Stimulated activated CD4-positive, alpha-beta T cell treated with anti-CD3 and anti-CD28 coated beads, Interleukin-4, amount 100 ng/mL, for 48 hours (primary cell): ENCODE data around the gene UMODL1.

Experiments
- DNase-seq, 2 donors: peaks; one replicate each; pipeline ENCODE4 v3.0.0-alpha.2; 2020; ENCODE audit warnings: low read depth in 2 of 2

UMODL1 gene

DNA sequence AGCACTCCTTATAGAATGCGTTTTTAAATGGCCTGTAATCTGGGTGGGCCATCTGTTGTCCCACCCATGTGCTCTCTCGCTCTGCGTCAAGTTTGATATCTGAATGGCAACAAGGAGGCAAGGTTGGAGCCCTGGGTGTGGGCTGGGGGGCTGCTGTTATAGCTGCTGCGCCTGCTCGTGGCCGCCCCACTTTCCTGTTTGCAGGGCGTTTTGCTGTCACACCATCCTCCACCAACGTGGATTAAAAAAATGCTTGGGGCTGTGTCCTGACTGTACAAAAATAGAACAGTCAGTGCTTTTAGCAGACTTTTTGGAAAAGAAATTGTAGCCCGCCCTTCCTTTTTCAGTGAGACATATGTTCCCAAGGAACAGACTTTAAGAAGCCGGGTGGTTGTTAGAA lies 25.4 kb downstream of the UMODL1 start:
- DNase-seq: no peak

DNA sequence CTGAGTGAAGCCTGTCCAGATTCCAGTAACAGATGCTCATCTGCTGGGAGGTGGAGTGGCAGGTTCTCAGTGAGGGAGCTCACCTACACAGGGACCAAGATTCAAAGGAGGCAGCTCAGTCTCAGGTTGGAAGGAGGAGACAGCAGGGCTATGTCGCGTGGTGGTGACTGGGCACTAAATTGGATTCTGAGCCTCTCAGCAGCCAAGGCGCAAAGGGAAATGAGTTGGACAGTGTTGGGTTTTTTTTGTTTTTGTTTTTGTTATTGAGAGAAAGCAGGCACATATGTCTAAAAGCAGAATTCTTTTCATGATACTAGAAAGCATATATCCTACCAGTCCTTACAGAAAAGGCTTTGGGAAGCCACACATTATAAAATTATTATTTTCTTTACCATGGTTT lies 26.2 kb downstream of the UMODL1 start:
- no peak for DNase-seq

DNA sequence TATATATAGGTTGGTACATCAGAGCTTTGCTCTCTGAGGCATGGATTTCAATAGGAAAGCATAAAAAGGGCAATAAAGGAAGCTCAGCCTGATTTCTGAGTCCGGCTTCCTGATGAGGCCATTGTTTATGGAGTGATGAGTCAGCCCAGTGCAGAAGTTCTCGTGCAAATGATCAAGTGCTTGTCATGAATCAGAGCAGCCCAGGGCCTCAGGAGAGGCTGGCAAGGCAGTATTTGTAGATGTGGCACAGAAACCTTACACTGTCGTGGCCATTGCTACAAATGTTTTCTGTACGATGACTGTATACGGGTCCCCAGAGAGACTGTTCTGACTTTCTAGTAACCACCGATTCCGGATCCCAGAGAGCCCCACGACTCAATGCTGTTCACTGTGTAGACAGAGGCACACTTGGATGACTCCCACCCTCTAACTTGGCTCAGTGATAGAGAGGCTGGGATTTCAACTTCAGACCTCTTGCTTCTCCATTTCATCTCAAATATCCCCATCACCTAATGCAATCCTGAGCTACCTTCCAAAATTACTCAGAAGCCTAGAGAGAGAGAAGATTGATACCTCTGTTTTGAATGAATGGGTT lies 26.8 kb downstream of the UMODL1 start:
- DNase-seq: no peak

DNA sequence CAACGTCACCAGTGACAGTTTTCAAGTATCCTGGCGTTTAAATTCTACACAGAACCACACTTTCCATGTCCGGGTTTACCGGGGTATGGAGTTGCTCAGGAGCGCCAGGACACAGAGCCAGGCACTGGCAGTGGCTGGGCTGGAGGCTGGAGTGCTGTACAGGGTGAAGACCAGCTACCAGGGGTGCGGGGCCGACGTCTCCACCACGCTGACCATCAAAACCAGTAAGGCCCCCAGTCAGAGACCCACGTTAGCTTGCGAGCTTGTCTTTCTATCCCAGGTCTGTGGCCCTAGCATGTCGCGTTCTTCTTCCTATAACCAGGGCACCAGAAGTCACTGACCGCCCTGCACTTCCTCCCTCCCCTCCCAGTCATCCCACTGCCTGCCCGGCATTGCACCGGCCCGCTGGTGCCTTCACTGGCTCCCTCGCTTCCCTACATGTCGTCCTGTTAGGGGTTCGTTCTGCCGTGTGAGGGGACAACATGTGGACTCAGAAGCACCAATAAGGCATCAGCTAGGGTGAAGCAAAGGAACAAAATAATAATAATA lies 27.9 kb downstream of the UMODL1 start:
- DNase-seq: no peak

DNA sequence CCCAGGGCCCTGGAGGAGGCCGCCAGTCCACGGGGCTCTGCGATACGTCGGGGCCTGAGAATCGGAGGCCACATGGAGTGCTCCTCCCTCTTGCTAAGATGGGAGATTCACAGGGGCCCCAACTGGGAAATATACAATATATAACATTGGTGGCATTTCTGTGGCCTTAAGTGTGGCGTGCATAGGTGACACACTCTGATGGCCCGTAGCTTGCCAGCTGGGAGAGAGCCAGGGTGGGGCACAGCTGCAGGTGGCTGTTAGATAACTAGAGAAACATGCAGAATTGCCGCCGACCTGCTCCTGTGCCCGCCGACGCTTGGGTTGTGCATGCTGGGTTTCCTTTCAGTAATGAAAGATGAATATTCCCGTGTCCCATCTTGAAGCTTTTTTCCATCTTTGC lies 30.1 kb downstream of the UMODL1 start:
- no peak for DNase-seq

DNA sequence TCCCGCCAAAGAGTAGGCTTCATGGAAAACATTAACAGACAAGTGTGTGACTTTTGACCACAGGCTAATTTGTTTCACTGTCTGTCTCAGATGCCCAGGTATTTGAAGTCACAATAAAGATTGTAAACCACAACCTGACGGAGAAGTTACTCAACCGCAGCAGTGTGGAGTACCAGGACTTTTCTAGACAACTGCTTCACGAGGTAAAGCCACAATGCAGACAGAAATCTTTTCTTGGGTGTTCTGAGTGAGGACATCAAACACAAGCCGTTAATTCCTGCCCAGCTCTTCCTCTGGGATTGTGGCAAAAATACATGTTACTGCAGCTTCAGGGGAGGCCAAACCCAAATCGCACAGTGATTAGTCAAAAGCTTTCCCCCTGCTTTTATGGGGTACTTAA lies 31.0 kb downstream of the UMODL1 start:
- DNase-seq: no peak

DNA sequence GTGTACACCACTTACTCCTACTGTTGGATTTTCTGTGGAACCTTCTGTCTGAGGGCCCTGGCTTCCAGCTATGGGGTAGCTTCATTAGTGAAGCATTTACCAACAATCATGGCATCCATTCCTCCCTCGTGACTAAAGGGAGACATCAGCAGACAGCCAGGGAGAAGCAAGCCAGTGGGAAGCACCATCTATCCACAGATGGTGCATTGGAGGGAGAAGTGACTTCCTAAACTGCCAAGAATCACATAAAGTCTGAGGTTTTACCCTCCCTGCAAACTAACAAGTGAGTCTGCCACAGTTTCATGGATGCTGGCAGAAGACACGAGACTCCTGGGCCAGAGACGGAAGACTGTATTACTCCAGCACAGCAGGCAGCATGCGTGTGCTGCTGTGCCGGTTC lies 31.4 kb downstream of the UMODL1 start:
- no peak for DNase-seq

DNA sequence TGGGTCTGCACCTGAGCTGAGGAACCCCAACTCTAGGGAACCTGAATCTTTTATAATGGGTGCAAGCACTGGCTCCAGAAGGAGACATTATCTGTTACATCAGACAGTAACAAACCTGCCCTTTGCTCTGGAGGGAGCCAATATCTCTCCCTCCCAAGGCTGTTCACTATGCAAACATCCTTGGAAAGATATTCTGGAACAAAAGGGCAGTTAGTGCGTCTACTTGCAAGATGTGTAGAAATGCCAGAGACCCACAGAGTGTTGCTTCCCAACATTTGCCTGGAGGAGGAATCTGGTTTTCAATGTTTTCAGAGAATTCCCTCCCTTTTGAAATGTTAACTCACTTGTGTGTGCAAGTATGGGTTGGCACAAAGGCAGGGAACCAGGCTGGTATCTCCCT lies 31.9 kb downstream of the UMODL1 start:
- no peak for DNase-seq

DNA sequence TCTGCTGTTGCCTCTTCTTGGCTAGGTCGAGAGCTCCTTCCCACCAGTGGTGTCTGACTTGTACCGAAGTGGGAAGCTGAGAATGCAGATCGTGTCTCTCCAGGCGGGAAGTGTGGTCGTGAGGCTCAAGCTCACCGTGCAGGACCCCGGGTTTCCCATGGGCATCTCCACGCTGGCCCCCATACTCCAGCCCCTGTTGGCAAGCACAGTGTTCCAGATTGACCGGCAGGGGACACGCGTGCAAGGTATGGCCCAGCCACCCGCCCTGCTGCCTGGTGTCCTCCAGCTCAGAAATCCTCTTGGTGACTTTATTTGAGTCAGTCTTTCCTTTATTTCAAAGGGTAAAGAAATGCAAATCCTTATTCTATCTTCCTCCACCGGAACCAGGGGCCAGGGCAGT lies 32.7 kb downstream of the UMODL1 start:
- no peak for DNase-seq

DNA sequence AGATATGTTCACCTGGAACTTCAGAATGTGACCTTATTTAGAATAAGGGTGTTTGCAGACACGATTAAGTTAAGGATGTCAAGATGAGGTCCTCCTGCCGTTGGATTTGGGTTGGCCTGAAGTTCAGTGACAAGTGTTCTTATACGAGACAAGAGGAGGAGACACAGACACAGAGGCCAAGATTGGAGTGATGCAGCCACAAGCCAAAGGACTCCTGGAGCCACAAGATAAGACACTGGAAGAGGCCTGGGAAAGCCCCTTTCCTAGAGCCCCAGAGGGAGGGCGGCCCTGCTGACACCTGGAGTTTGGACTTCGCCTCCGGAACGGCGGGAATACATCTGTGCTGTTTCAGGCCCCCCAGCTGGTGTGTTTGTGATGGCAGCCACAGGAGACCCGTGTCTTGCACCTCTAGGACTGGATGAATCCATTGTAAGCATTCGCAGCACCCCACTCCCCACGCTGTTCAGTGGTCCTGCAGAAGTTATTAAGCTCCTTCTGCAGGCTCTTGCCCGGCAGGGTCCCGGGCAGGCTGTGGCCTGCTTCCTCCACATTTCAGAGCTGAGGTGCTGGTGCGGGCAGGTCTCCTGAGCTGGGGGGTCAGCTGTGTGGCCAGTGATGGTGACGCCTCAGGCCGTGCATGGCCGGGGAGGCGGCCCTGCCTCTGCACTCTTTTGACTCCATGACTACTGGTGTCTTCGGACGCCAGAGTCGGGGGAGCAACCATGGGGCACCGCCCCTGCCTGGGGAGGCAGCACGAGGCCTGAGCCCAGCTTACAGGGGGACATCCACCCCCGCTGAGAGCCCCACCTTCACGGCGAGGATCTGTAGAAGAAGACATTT lies 34.6 kb downstream of the UMODL1 start:
- no peak for DNase-seq

DNA sequence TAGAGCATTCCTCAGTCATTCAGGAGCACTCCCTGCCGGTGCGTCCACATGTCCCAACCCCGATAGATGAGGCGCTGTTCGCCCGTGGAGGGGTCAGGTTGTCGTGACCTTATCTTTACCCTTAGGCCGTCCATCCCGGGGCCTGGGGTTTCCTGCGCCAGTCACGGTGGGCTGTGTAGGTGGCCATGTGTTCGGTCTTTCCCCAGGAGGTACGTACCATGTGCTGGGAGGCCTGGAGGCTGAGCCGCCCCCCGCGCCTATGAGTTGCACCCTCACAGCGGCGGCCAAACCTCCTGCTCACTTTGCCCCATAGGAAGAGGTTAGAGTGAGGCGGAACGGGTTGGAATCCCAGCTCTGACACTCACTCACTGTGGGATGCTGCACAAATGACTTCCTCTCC lies 35.3 kb downstream of the UMODL1 start:
- DNase-seq: no peak

DNA sequence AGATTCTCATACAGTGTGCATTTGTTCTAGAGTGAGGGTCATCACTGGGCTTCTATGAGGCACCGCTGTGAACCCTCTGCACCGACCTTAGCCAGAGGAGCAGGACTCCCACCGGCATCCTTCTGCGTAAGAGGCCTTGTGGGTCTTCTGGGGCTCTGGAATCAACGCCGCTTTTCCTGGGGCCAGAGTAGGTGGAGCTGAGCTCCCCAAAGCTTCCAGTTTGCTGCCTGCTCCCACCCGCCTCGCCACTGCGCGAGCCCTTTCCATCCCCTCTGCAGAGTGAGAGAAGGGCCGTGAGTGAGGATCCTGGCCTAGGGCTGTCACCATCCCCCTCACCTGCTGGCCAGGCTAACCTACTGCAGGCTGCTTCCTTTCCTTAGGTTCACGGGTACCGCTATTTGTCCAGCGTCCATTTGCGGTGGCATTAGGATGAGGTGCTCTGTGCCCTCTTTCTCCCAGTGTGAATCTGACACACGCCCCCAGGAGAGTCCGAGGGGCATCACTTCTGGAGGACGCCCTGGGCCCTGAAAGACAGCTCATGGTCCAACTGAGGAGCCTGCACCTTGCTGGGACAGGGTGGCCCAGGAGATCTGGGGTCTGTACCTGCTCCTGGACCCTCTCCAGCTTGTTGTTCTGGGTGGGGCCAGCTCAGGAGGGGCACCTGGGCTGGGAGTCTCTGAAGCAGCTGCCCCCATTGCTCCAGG lies 36.2 kb downstream of the UMODL1 start:
- DNase-seq: no peak

DNA sequence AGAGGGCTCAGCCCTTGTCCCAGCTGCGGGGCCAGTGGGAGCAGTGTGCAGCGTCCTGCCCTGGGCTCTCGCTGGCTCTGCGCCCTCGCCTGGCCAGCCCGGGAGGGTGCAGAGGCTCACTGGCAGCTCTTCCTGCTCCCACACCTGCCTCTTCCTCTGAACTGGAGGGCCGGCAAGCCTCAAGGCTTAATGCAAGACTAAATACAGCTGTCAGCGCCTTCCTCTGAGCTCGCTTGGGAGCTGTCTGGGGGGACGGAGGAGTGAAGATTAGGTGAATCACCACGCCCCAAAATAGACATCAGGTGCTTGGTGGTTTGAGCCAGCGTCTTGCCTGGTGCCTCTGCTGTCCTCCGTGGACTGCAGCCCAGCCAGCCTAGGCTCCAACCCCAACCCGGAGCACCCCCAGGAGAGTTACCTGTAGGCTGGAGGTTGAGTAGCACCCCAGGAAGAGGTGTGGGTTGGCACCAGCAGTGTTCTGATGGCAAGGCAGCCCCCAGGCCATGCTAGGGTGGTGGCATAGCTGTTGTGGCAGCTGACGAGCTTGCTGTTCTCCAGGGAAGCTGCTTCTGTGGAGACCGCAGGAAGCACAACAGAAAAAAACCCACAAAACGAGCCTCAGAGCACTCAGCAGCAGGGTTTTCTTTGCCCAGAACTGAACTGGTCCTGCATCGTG lies 36.9 kb downstream of the UMODL1 start:
- DNase-seq: peak; percentile 46 to 52

DNA sequence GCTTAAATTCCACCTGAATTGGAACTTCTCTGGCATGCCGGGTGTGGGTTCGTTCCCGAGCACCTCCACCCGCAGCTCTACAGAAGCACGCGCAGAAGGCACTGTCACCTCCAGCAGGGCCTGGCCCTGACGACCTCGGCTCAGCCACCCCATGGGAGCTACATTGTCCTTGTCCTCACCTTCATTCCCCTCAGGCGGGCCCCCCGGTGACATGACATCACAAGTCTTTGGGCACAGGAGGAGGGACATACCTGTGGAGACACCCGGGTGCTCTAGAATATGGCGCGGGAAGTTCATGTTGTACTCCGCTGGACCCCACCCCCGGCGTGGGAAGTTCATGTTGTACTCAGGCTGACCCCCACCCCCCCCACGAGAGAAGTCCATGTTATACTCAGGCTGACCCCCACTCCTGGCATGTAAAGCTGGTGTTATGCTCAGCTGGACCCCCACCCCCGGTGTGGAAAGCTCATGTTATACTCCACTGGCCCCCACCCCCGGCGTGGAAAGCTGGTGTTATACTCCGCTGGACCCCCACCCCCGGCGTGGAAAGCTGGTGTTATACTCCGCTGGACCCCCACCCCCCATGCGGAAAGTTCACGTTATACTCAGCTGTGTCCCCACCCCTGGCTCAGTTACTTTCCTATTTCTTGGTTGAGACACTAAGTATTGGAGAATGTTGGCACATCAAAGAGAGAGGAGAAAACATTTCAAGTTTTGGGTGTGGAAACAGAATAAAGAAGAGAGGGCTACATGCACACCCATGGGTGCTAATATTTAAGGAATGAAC lies 37.6 kb downstream of the UMODL1 start:
- no peak for DNase-seq

DNA sequence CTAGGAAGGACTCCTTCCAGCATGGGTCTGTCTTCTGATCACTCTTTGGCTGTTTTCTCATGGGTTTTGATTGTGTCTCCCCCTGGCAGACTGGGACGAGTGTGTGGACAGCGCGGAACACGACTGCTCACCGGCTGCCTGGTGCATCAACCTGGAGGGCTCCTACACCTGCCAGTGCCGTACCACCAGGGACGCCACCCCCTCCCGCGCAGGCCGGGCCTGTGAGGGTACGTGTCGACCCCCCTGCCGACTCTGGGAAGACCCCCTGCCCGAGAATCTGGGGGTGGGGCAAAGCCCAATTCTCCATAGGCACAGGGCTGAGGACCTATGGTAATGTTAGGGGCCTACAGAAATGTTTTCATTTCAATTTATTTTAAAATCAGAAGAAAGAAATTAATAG lies 38.4 kb downstream of the UMODL1 start:
- no peak for DNase-seq

DNA sequence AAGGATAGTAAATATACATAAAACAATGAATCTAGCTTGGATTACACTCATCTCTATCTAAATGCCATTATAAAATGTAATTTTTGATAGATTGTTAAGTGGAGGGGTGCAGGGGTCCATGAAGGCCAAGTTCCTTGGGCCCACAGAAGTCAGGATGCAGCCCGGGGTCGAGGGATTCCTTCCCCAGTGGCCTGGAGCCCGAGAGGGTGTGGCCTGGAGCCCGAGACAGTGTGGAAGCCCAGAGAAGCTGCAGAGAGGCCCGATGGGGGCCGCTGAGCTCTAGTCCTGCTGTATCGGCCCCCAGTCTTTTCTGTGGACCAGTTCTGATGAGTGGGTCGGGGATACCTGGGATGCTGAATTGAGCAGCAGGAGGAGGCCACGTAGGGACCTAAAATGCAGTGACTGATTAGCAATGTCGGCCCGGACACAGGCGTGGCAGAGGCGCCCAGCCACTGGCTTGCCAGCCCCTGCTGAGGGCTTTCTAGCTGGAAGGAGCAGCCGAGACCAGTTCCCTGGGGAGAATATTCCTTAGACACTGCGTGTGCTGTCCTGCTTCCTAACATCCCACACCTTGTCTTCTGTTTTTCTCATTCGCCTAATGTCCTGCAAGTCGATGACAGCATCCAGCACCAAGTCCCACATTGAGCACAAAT lies 38.9 kb downstream of the UMODL1 start:
- DNase-seq: no peak

DNA sequence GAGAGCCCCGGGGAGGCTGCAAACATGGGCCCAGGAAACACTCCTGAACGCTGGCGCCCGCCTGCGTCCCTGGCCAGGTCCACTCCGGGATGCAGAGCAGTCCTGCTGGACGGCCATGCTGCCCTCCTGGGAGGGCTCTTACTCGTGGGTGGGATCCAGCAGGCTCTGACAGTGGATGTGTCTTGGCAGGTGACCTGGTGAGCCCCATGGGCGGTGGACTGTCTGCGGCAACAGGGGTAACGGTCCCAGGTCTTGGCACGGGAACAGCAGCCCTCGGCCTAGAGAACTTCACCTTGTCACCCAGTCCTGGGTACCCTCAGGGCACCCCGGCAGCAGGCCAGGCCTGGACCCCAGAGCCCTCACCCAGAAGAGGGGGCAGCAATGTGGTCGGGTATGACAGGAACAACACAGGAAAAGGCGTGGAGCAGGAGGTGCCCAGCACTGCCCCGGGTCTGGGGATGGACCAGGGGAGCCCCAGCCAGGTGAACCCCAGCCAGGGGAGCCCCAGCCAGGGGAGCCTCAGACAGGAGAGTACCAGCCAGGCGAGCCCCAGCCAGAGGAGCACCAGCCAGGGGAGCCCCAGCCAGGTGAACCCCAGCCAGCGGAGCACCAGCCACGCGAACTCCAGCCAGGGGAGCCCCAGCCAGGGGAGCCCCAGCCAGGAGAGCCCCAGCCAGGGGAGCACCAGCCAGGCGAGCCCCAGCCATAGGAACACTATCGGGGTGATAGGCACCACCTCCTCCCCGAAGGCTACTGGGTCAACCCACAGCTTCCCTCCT lies 39.8 kb downstream of the UMODL1 start:
- no peak for DNase-seq

DNA sequence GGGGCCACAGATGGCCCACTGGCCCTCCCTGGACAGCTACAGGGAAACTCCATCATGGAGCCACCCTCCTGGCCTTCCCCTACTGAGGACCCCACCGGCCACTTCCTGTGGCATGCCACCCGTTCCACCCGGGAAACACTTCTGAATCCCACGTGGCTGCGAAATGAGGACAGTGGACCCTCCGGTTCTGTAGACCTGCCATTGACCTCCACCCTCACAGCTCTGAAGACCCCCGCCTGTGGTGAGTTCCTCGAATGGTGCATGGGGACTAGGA lies 40.3 kb downstream of the UMODL1 start:
- no peak for DNase-seq

DNA sequence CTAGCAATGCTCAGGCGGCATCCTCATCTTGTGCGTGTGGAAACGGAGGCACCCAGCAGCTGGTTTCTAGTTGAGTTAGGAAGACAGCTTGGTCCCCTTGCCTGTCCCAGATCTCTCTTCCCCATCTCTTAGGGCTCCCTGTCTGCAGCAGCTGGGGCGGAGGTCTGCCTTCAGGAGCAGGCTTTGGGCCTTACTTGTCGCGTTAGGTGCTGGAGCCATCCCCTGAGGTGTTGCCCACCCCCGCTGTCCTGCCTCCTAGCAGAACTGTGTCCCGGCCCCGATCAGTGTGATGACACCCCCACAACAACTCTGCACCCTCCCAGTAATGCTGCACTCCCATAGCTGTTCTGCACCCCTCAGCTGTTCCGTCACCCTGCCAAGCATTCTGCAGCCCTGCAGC lies 40.7 kb downstream of the UMODL1 start:
- no peak for DNase-seq

DNA sequence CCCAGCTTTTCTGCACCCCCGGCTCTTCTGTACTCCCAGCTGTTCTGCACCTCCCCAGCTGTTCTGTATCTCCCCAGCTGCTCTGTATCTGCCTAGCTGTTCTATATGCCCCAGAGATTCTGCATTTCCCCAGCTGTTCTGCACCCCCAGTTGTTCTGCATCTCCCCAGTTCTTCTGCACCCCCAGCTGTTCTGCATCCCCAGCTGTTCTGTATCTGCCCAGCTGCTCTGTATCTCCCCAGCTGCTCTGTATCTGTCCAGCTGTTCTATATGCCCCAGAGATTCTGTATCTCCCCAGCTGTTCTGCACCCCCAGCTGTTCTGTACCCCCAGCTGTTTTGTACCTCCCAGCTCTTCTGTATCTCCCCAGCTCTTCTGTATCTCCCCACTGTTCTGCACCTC lies 41.1 kb downstream of the UMODL1 start:
- DNase-seq: no peak
